ENCODE results near the gene PUS1.
A peak's percentile ranks its signal among the peaks of the same experiment; 100 is the strongest.

PUS1 gene

GRCh38 chr12:131893605-131894312 is 35.3 kb upstream of the PUS1 start:
- TF ChIP-seq, protein P1, sequence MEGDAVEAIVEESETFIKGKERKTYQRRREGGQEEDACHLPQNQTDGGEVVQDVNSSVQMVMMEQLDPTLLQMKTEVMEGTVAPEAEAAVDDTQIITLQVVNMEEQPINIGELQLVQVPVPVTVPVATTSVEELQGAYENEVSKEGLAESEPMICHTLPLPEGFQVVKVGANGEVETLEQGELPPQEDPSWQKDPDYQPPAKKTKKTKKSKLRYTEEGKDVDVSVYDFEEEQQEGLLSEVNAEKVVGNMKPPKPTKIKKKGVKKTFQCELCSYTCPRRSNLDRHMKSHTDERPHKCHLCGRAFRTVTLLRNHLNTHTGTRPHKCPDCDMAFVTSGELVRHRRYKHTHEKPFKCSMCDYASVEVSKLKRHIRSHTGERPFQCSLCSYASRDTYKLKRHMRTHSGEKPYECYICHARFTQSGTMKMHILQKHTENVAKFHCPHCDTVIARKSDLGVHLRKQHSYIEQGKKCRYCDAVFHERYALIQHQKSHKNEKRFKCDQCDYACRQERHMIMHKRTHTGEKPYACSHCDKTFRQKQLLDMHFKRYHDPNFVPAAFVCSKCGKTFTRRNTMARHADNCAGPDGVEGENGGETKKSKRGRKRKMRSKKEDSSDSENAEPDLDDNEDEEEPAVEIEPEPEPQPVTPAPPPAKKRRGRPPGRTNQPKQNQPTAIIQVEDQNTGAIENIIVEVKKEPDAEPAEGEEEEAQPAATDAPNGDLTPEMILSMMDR (conservative IDR thresholded peaks at IDR 0.05), result no peak
- no peak overlapping the region; the same call in none of the 2 replicates for H3K27ac ChIP-seq

DNA sequence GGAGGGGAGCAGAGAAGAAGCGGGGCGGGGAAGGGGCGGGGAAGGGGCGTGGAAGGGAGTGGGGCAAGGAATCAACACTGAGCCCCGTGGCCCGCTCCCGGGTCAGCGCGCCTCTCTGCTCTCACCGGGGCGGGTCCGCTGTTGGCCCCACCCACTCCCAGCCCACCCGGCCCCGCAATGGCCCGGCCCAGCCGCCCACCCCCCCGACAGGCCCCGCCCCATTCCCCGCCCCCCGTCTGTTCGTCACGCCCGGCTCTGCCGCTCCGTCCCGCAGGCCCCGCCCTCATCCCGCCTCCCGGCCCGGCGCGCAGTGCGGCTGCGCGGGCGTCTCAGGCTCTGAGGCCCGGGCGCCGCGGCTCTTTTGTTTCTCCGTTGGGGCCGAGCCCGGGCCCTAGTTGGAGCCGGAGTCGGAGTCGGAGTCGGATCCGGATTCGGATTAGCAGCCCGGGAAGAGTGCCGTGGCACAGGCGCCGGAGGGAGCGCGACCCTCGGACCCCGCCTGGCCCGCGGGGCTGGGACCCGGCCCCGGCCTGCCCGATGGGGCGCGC is 34.7 kb upstream of the PUS1 start, which contains the start of gene ULK1:
ULK1 (plus strand) TSS at position 310 of the 548 bp plus-strand sequence. CDS start 380 bp downstream, outside the sequence.
- peak within 1 kb of the TSS; percentile 93 for H3K27ac ChIP-seq

GRCh38 chr12:131894981-131895639 is 34.0 kb upstream of the PUS1 start:
- H3K27ac ChIP-seq, result peak overlapping the region; percentile 93
- TF ChIP-seq, protein P1 (conservative IDR thresholded peaks at IDR 0.05), result no peak

More for the DNA sequence above, 34.7 kb upstream of the PUS1 start, which contains the start of gene ULK1:
- TF ChIP-seq, protein P1 (conservative IDR thresholded peaks at IDR 0.05), result no peak

GRCh38 chr12:131895640-131896079 is 33.4 kb upstream of the PUS1 start:
- H3K27ac ChIP-seq, result peak overlapping the region; percentile 93
- TF ChIP-seq, protein P1 (conservative IDR thresholded peaks at IDR 0.05), result no peak

GRCh38 chr12:131896080-131896810 is 32.8 kb upstream of the PUS1 start:
- TF ChIP-seq, protein P1 (conservative IDR thresholded peaks at IDR 0.05), result no peak
- peak overlapping the region; percentile 93 for H3K27ac ChIP-seq

GRCh38 chr12:131896811-131897270 is 32.2 kb upstream of the PUS1 start:
- H3K27ac ChIP-seq, result peak overlapping the region; percentile 93
- TF ChIP-seq, protein P1 (conservative IDR thresholded peaks at IDR 0.05), result no peak
